Limb (tissue), 2 donors: Measurements from ENCODE around the gene NOTCH1.
"Not testable (repeated sequence)": the region's sequence is repeated elsewhere in the genome, so short reads cannot be mapped to it uniquely, and the experiment has no call there.

ENCODE experiments used
- DNase-seq, 2 donors: peaks; one replicate each; pipeline ENCODE4 v3.0.0-alpha.2; 2016; ENCODE audit errors: extremely low spot score in 2 of 2

NOTCH1 gene

GRCh38 chr9:136545965-136546696, at the start of gene NOTCH1:
NOTCH1 (minus strand) TSS chr9:136546048; CDS start chr9:136545786, 262 bp downstream.
- DNase-seq = peak; percentile 83 to 92

GRCh38 chr9:136594492-136594891, 48.6 kb upstream of the NOTCH1 start:
- DNase-seq = no peak

- no peak for DNase-seq
Observed at GRCh38 chr9:136593581-136593980, 47.7 kb upstream of the NOTCH1 start.

GRCh38 chr9:136592666-136593065, 46.8 kb upstream of the NOTCH1 start:
- no peak for DNase-seq

GRCh38 chr9:136590821-136591752, 45.2 kb upstream of the NOTCH1 start:
- no peak for DNase-seq

- no peak for DNase-seq
Observed at GRCh38 chr9:136589766-136590763, 44.2 kb upstream of the NOTCH1 start.

- DNase-seq = no peak
Observed at GRCh38 chr9:136588663-136589464, 43.0 kb upstream of the NOTCH1 start.

- DNase-seq = peak in 1 of 2 donors; percentile 68
Observed at GRCh38 chr9:136587944-136588662, 42.3 kb upstream of the NOTCH1 start.

- peak; percentile 89 to 91 for DNase-seq
Observed at GRCh38 chr9:136587145-136587943, 41.5 kb upstream of the NOTCH1 start.

GRCh38 chr9:136586391-136586953, 40.6 kb upstream of the NOTCH1 start:
- no peak for DNase-seq

GRCh38 chr9:136585531-136586120, 39.8 kb upstream of the NOTCH1 start:
- DNase-seq = no peak

GRCh38 chr9:136584934-136585333, 39.1 kb upstream of the NOTCH1 start:
- DNase-seq = no peak

- DNase-seq = no peak
Observed at GRCh38 chr9:136584401-136584932, 38.6 kb upstream of the NOTCH1 start.

- no peak for DNase-seq
Observed at GRCh38 chr9:136582977-136583735, 37.3 kb upstream of the NOTCH1 start.

GRCh38 chr9:136581614-136582447, 36.0 kb upstream of the NOTCH1 start:
- DNase-seq = no peak

GRCh38 chr9:136579650-136580219, 33.9 kb upstream of the NOTCH1 start:
- not testable (repeated sequence) for DNase-seq
